ENCODE measurements around the gene UFSP1. TPM values are rescaled to one million over a fixed set of nuclear protein-coding genes. Genes with fewer than 3 reads are reported as not detected.

UFSP1 gene
- total and polyA plus RNA-seq, 2 of the 13 experiments (the other 11 are each of a cell fraction or from before 2014, with no cell fraction given): 0.65 to 3.3 TPM

DNA sequence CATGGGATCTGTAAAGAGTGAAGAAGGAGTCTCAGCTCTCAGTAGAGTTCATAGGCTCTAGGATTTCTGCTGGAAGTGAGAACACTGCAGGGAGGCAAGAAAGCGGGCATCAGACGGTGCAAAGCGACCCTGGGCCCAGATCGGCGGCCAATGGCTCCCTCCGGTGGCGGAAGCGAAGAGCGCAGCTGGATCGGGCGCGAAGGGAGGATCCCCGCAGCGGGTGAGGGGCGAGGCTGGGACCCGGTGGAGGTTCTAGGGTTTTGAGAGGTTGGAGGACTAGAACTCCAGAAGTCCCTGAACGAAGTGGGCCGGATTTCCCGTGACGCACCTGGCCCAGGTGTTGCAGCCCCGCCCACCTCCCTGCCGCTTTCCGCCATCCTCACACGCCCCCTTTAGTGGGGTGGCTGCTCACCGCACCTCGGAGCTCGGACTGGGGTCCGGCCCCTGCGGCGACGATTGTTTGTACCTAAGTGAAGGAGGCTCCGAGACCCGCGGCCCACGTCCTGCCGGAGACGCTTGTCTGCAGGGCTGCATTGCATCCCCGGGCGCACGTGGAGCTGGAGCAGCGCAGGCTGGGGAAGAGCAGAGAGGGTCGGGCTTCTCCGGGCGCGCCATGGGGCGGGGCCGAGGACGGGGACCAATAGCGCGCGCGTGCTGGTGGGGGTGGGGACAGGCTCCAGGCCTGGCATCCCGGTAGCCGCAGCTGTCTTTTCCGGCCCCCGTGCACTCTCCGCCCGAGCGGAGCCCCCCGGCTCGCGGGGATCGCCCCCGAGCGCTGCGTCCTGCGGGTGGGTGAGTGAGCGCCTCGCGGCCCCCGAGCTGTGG lies 37.3 kb downstream of the UFSP1 start, which contains the start of gene SLC12A9:
Gene SLC12A9, plus strand, starts transcription at position 666 of the 825 bp plus-strand sequence. CDS start 1,485 bp downstream, outside the sequence.
- Histone ChIP-seq H3K27ac (ENCODE audit: extremely low read length, insufficient read depth, low read length) (no peak within 1 kb of the TSS), H3K27me3 (ENCODE audit: control insufficient read depth in 1 of 2, insufficient read depth in 2 of 2, low read length in 2 of 2) (no peaks in the 10 kb centered on the region; a peak in 1 of 5 replicates), H3K36me3 (replicated peaks in 1 of 2; ENCODE audit: control insufficient read depth in 1 of 2, insufficient read depth in 2 of 2, low read length in 2 of 2) (no peaks in the 10 kb centered on the region), H3K79me2 (ENCODE audit: insufficient read depth, low read length) (no peaks in the 10 kb centered on the region), H3K4me2 (ENCODE audit: low read depth, low read length) (peak within 1 kb of the TSS; percentile 98), H3K9me3 (ENCODE audit: low read length) (no peaks in the 10 kb centered on the region), H3K4me3 (replicated peaks in 1 of 3; ENCODE audit: insufficient read depth in 1 of 3, low read depth in 2 of 3, low read length in 3 of 3) (peak within 1 kb of the TSS; percentile 62 to 87 (median 85)), H3K9ac (ENCODE audit: insufficient read depth, low read depth, low read length) (peak within 1 kb of the TSS; percentile 69), H2AFZ (ENCODE audit: low read length) (peak within 1 kb of the TSS; percentile 42), H4K20me1 (ENCODE audit: insufficient read depth, low read length) (no peaks in the 10 kb centered on the region), H3K4me1 (ENCODE audit: insufficient read depth, low read length) (peaks cover 23% of the 10 kb centered on the region)
- WGBS (ENCODE audit: low lambda C conversion rate): 1% methylated on average over 14 of the region's 71 CpGs
- CTCF ChIA-PET (ENCODE audit: low intra/inter-chr PET ratio, low total read pairs): interaction anchor here (1.1 to 2.6 kb wide), 5 partner anchors 15 to 146 kb away, joined by 3 to 61 read pairs (median 5); partner anchors contain the start of gene POP7
- BruUV-seq (replicated peaks): no TSS peak
- DNase-seq (ENCODE audit: low spot score) (peak; percentile 73), FAIRE-seq (peak; percentile 51), ATAC-seq (peak; percentile 99)
- in situ Hi-C loops (cut with HindIII; ENCODE audit: extremely low pct_ligation_motif_present, low pct_unique_long_range_greater_than_20kb): loop anchor here (10.0 kb wide), 2 partner anchors 57 to 147 kb away; partner anchors contain the start of gene POP7
- POLR2A ChIA-PET: interaction anchor here (0.5 to 4.8 kb wide), 16 partner anchors 16 to 471 kb away, joined by 3 to 66 read pairs (median 6); partner anchors contain the start of genes EPHB4, MOGAT3, POP7 and SRRT
- intact Hi-C loops (cut with micrococcal nuclease; ENCODE audit: unreplicated experiment): loop anchor here (1.0 kb wide), 1 partner anchor 53 kb away; no protein-coding TSS in a partner anchor
- TF ChIP-seq GATAD1 (CRISPR knock-in tag; IDR thresholded peaks at IDR 0.05): peak; percentile 31; the same call in 1 of the 2 replicates
- no peak for TF ChIP-seq HNRNPUL1 (IDR thresholded peaks at IDR 0.05; ENCODE audit: low read depth, low read length)
- no peak for TF ChIP-seq NBN (conservative IDR thresholded peaks at IDR 0.05)
- peak; percentile 78 for TF ChIP-seq HNRNPLL (IDR thresholded peaks at IDR 0.05; ENCODE audit: low read depth, low read length, poor library complexity, severe bottlenecking)
- peak; percentile 82 for TF ChIP-seq KDM2A (CRISPR knock-in tag; IDR thresholded peaks at IDR 0.05; ENCODE audit: borderline replicate concordance, low read depth)
- TF ChIP-seq TGIF2 (CRISPR knock-in tag; IDR thresholded peaks at IDR 0.05): peak; percentile 82; the same call in 1 of the 2 replicates
- peak; percentile 26; the same call in 1 of the 2 replicates for TF ChIP-seq YEATS2 (CRISPR knock-in tag; IDR thresholded peaks at IDR 0.05; ENCODE audit: borderline replicate concordance)
- no peak for TF ChIP-seq CHCHD3 (CRISPR knock-in tag; IDR thresholded peaks at IDR 0.05)
- TF ChIP-seq ZNF891 (CRISPR knock-in tag; IDR thresholded peaks at IDR 0.05): 0 out of 2 replicates have a peak, but pooled peaks have one; percentile 13
- TF ChIP-seq HNF1B (CRISPR knock-in tag; IDR thresholded peaks at IDR 0.05): peak; percentile 78
- no peak; the same call in none of the 2 replicates for TF ChIP-seq ZNF709 (CRISPR knock-in tag; IDR thresholded peaks at IDR 0.05)
- 0 out of 2 replicates have a peak, but pooled peaks have one; percentile 32 for TF ChIP-seq NAIF1 (CRISPR knock-in tag; IDR thresholded peaks at IDR 0.05; ENCODE audit: borderline replicate concordance)
- TF ChIP-seq PHF20 (CRISPR knock-in tag; IDR thresholded peaks at IDR 0.05): peak; percentile 66
- peak; percentile 89; the same call in 1 of the 2 replicates for TF ChIP-seq ZFP91 (CRISPR knock-in tag; IDR thresholded peaks at IDR 0.05; ENCODE audit: borderline replicate concordance)
- no peak for TF ChIP-seq LCORL (IDR thresholded peaks at IDR 0.05)
- peak; percentile 45; the same call in 1 of the 2 replicates for TF ChIP-seq LCORL (CRISPR knock-in tag; IDR thresholded peaks at IDR 0.05)
- TF ChIP-seq GFI1 (CRISPR knock-in tag; IDR thresholded peaks at IDR 0.05; ENCODE audit: borderline replicate concordance): peak; percentile 68; the same call in 1 of the 2 replicates
- TF ChIP-seq POLR2AphosphoS5 (IDR thresholded peaks at IDR 0.05; ENCODE audit: low read depth, low read length): peak; percentile 35; the same call in 1 of the 2 replicates
- 0 out of 4 replicates have a peak, but pooled peaks of 1 of the 2 experiments have one; percentile 44 for TF ChIP-seq ATF4 (CRISPR knock-in tag; IDR thresholded peaks at IDR 0.05)
- TF ChIP-seq ZNF264 (CRISPR knock-in tag; IDR thresholded peaks at IDR 0.05): no peak

Measured in HepG2 (cell line).